K562 (cell line): Measurements from ENCODE around the gene LY6G5B. TPM values are rescaled to one million over a fixed set of nuclear protein-coding genes. Genes with fewer than 3 reads are reported as not detected.
A peak's percentile ranks its signal among the peaks of the same experiment; 100 is the strongest.

ENCODE experiments used
- ATF1 ChIP-seq, 2 experiments: fragments of 450-650 bp in 1 of 2; IDR thresholded peaks; 2 replicates each; pipeline ENCODE4 v1.6.1; 2016; ENCODE audit warnings: missing compliant biosample characterization in 1 of 2, missing genetic modification characterization in 1 of 2
- CBX2 ChIP-seq: fragments of 200-600 bp; sonication (generic); IDR thresholded peaks from one replicate; pipeline ENCODE4 v1.6.1; 2012; ENCODE audit warnings: mild to moderate bottlenecking, low read length, inconsistent platforms; ENCODE audit not compliant: insufficient read depth, poor library complexity, severe bottlenecking
- FOSL1 ChIP-seq: fragments of 200-800 bp; sonication (Bioruptor generic); conservative IDR thresholded peaks from 2 replicates; pipeline ENCODE4 v1.6.1; 2016; ENCODE audit warnings: missing genetic modification characterization, missing compliant biosample characterization
- HMG20B ChIP-seq: fragments of 250-450 bp; sonication (Bioruptor Pico); IDR thresholded peaks from 2 replicates; pipeline ENCODE4 v1.5.0; 2021; ENCODE audit warnings: mild to moderate bottlenecking
- KDM5B ChIP-seq: fragments of 200-600 bp; sonication (generic); IDR thresholded peaks from 2 replicates; pipeline ENCODE4 v1.6.1; 2012; ENCODE audit warnings: low read depth, mild to moderate bottlenecking, moderate library complexity, low read length, control low read depth, inconsistent platforms; ENCODE audit not compliant: insufficient replicate concordance
- MXI1 ChIP-seq: IDR thresholded peaks from 2 replicates; pipeline ENCODE4 v1.6.1; 2011; ENCODE audit warnings: low read depth, mild to moderate bottlenecking, improper control_type of control experiment, low read length
- MYC ChIP-seq, 2 experiments: fragments of 250-450 bp in 1 of 2; sonication (Bioruptor Pico) in 1 of 2; IDR thresholded peaks; 2 replicates each; pipeline versions ENCODE4 v1.5.1 to v1.6.1; 2012 to 2021; ENCODE audit warnings: low read depth in 2 of 2, borderline replicate concordance in 1 of 2, improper control_type of control experiment in 1 of 2, low read length in 1 of 2, mild to moderate bottlenecking in 1 of 2, moderate library complexity in 1 of 2
- MYNN ChIP-seq, 2 experiments: sonication (generic); formaldehyde crosslinking in 1 of 2; IDR thresholded peaks; 2 replicates each; pipeline versions ENCODE4 v1.5.0 to v1.6.1; 2016 to 2020; ENCODE audit warnings: antibody characterized with exemption in 1 of 2, missing genetic modification reagents in 1 of 2
- STAT5B ChIP-seq: fragments of 250-450 bp; sonication (Bioruptor Pico); IDR thresholded peaks from 2 replicates; pipeline ENCODE4 v1.8.0; 2021; ENCODE audit warnings: mild to moderate bottlenecking, inconsistent platforms
- TAL1 ChIP-seq: fragments of 450-650 bp; IDR thresholded peaks from 2 replicates; pipeline ENCODE4 v1.6.1; 2016; ENCODE audit warnings: mild to moderate bottlenecking
- TRIM24 ChIP-seq, 2 experiments: fragments of 450-650 bp; IDR thresholded peaks; 2 replicates each; pipeline ENCODE4 v1.6.1; 2016
- U2AF2 ChIP-seq: fragments of 200-400 bp; formaldehyde crosslinking; optimal IDR thresholded peaks from 2 replicates; pipeline ENCODE3; 2017; ENCODE audit warnings: low read depth, mild to moderate bottlenecking, low read length
- UBTF ChIP-seq, 2 experiments: IDR thresholded peaks; 2 replicates each; pipeline ENCODE4 v1.6.1; 2012; ENCODE audit warnings: improper control_type of control experiment in 2 of 2, low read depth in 2 of 2, low read length in 2 of 2, borderline replicate concordance in 1 of 2
- ZEB2 ChIP-seq: fragments of 450-650 bp; IDR thresholded peaks from 2 replicates; pipeline ENCODE4 v1.6.1; 2016
- ZNF143 ChIP-seq: sonication (generic); formaldehyde crosslinking; IDR thresholded peaks from 2 replicates; pipeline ENCODE4 v1.9.0; 2022; ENCODE audit warnings: mild to moderate bottlenecking, missing genetic modification reagents
- ZNF165 ChIP-seq: fragments of 250-450 bp; sonication (Bioruptor Pico); IDR thresholded peaks from 2 replicates; pipeline ENCODE4 v1.4.0; 2020; ENCODE audit warnings: borderline replicate concordance
- ZNF280A ChIP-seq: fragments of 450-650 bp; IDR thresholded peaks from 2 replicates; pipeline ENCODE4 v1.6.1; 2018; ENCODE audit warnings: mild to moderate bottlenecking, low read depth; ENCODE audit not compliant: partially characterized antibody
- ZNF347 ChIP-seq: fragments of 450-650 bp; formaldehyde crosslinking; IDR thresholded peaks from 2 replicates; pipeline ENCODE4 v1.4.0; 2020; ENCODE audit warnings: low read depth, mild to moderate bottlenecking, moderate library complexity
- polyA plus RNA-seq, 8 experiments: library from polyadenylated mRNA; depleted of rRNA in 4 of 8; stranded (reverse) in 5 of 8; unstranded in 3 of 8; fragments of >200 nt; fragmentation: Nextera tagmentation in 2 of 8; fragmentation: Illumina TruSeq in 1 of 8; extraction: Ambion mirVana in 2 of 8; extraction: Trizol in 1 of 8; gene quantifications; 2 replicates each; pipeline versions ENCODE4 v1.2.1 to v1.2.3, GENCODE V29; 2011 to 2014; ENCODE audit warnings: inconsistent platforms in 1 of 8, missing spikeins in 1 of 8
- total RNA-seq, 7 experiments: library from RNA; depleted of rRNA in 6 of 7; stranded (reverse); fragments of >200 nt in 6 of 7; fragmentation: Illumina TruSeq in 2 of 7; extraction: Trizol in 2 of 7; gene quantifications; 2 replicates each; pipeline versions ENCODE4 v1.2.1 to v1.2.3, GENCODE V29; 2011 to 2021; ENCODE audit warnings: low replicate concordance in 1 of 7
- TF ChIP-seq, protein P1 (sequence below): sonication (generic); formaldehyde crosslinking; IDR thresholded peaks from 2 replicates; pipeline ENCODE4 v1.8.0; 2022; ENCODE audit warnings: mild to moderate bottlenecking, missing genetic modification reagents

The LY6G5B gene
- total and polyA plus RNA-seq, 9 of the 15 experiments (the other 6 are each of a cell fraction or from before 2014, with no cell fraction given): 6.0 to 27.0 (median 7.5) TPM

DNA sequence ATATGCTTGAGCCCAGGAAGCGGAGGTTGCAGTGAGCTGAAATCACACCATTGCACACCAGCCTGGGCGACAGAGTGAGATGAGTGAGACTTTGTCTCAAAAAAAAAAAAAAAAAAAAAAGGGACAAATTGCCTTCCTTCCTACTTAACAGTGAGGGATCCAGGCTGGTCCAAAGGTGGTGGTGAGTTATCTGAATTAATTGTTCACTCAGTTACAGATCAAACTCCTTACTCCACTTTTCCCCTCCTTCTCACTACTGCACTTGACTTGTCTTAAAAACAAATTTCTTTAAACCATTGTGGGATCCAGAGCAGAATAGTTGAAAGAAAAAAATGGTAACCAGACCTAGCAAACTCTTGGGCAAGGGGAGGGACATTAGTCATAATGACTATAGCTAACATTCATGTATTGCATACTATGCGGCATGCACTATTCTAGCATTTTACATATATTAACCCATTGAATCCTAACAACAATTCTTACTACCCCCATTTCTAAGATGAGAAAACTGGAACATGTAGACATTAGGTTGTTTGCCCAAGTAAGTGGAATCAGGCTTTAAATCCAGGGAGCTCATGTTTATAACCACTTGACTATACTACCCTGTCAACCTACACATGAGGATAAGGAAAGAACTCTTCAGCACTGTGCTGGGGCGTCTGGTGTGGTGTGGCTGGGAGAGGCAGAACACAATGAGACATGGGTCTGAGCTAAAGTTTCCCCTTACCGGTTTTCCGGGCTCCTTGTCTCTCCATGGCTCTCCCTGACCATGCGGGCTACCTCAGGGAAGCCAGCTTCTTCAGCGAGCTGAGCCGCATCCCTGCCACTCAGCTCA lies 6.4 kb upstream of the LY6G5B start (continued):
- TF ChIP-seq, protein P1, sequence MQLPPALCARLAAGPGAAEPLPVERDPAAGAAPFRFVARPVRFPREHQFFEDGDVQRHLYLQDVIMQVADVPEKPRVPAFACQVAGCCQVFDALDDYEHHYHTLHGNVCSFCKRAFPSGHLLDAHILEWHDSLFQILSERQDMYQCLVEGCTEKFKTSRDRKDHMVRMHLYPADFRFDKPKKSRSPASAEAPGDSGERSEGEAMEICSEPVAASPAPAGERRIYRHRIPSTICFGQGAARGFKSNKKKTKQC (CRISPR knock-in tag): no peak
- 0 out of 2 replicates have a peak, but pooled peaks have one; percentile 40 for TF ChIP-seq MXI1
- TF ChIP-seq FOSL1 (tag): no peak
- TF ChIP-seq U2AF2: no peak
- TF ChIP-seq ZEB2: no peak; the same call in 1 of the 2 replicates
- TF ChIP-seq ZNF165: no peak
- TF ChIP-seq CBX2: no peak
- no peak for TF ChIP-seq UBTF (IDR thresholded peaks at IDR 0.05; ENCODE audit: borderline replicate concordance in 1 of 2, low read depth in 2 of 2, low read length in 2 of 2)
- no peak for TF ChIP-seq STAT5B (CRISPR knock-in tag)
- TF ChIP-seq TAL1: no peak
- no peak for TF ChIP-seq HMG20B (CRISPR knock-in tag)
- TF ChIP-seq MYC (IDR thresholded peaks at IDR 0.05; ENCODE audit: low read depth, low read length): no peak
- no peak for TF ChIP-seq MYC (CRISPR knock-in tag; IDR thresholded peaks at IDR 0.05; ENCODE audit: borderline replicate concordance, low read depth)
- 0 out of 2 replicates have a peak, but pooled peaks have one; percentile 1 for TF ChIP-seq ZNF143 (CRISPR knock-in tag)
- TF ChIP-seq TRIM24 (IDR thresholded peaks at IDR 0.05): no peak
- TF ChIP-seq MYNN (IDR thresholded peaks at IDR 0.05): no peak
- no peak for TF ChIP-seq MYNN (CRISPR knock-in tag; IDR thresholded peaks at IDR 0.05)
- no peak for TF ChIP-seq ZNF280A
- TF ChIP-seq KDM5B: no peak
- TF ChIP-seq ZNF347 (CRISPR knock-in tag): peak; percentile 78; the same call in 1 of the 2 replicates
- no peak for TF ChIP-seq ATF1 (CRISPR knock-in tag; IDR thresholded peaks at IDR 0.05)
- peak; percentile 18; the same call in 1 of the 2 replicates for TF ChIP-seq ATF1 (tag; IDR thresholded peaks at IDR 0.05)
